Stimulated activated CD4-positive, alpha-beta T cell treated with anti-CD3 and anti-CD28 coated beads, Interleukin-15, amount 100 ng/mL, for 48 hours (primary cell): ENCODE measurements around the gene KLHDC10.
"Not testable (repeated sequence)": the region's sequence is repeated elsewhere in the genome, so short reads cannot be mapped to it uniquely, and the experiment has no call there.

ENCODE experiments used
- DNase-seq, 2 donors: peaks; one replicate each; pipeline ENCODE4 v3.0.0-alpha.2; 2020; ENCODE audit warnings: low read depth in 2 of 2

The KLHDC10 gene

DNA sequence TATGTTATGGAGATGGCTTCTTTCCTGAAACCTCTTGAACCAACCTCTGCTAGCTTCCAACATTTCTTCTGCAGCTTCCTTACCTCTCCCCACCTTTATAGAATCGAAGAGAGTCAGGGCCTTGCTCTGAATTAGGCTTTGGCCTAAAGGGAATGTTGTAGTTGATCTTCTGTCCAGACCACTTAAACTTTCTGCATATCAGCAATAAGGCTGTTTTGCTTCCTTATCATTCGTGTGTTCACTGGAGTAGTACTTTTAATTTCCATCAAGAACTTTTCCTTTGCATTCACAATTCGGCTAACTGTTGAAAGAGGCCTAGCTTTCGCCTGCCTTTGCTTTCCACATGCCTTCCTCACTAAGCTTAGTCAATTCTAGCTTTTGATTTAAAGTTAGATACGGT lies 48.0 kb downstream of the KLHDC10 start:
- DNase-seq: no peak

DNA sequence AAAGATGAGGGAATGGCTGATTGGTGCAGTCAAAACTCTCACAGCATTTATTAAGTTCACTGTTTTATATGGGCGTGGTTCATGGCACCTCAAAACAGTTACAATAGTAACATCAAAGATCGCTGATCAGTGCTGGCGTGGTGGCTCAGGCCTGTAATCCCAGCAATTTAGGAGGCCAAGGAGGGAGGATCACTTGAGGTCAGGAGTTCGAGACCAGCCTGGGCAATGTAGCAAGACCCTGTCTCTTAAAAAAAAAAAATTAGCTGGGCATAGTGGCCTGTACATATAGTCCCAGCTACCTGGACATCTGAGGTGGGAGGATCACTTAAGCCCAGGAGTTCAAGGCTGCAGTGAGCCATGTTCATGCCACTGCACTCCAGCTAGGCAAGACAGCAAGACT lies 48.5 kb downstream of the KLHDC10 start:
- no peak for DNase-seq

DNA sequence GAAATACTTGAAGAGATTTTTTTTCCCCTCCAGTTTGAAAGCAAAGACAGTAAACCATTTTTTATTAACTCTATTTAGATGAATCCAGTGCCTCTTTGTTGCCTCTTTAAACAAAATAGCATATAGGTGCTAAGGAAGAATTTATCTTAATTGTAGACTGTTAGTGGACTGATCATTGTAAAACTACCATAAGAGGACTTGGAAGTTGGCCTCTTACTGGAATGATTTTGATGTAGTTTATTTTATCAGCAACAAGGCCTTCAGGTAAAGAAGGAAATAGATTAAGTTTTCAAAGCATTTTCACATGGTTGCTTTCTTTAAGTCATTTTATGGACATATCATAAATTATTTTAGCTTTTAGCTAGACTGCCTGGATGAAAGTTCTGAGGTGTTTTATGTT lies 53.2 kb downstream of the KLHDC10 start:
- no peak for DNase-seq

DNA sequence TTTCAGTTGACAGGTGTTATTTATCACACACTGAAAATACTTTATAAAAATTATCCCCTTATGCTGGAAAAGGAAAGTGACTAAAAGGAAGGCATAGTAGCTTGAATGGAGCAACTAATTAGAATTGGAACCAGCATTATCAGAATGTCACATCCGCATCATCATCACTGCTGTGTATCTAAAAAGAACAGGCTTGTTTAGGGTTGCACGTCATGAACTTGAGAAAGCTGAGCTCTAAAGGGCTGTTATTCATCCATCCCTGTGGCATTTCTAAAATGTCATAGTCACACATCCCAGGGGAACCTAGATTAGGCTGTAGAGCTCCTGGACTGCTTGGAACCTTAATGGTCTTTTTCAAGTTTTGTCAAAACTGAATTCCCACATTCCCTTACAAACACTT lies 54.4 kb downstream of the KLHDC10 start:
- DNase-seq: no peak

DNA sequence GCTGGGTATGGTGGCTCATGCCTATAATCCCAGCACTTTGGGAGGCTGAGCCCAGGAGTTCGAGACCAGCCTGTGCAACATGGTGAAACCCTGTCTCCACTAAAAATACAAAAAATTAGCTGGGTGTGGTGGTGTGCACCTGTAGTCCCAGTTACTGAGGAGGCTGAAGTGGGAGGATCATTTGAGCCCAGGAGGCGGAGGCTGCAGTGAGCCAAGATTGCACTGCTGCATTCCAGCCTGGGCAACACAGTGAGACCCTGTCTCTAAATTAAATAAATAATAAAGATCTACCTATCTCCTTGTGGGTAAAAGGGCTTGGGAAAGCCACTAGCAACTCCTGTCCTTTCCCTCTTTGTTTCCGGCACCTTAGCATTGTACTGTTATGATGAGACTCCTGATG lies 56.5 kb downstream of the KLHDC10 start:
- DNase-seq: not testable (repeated sequence)

DNA sequence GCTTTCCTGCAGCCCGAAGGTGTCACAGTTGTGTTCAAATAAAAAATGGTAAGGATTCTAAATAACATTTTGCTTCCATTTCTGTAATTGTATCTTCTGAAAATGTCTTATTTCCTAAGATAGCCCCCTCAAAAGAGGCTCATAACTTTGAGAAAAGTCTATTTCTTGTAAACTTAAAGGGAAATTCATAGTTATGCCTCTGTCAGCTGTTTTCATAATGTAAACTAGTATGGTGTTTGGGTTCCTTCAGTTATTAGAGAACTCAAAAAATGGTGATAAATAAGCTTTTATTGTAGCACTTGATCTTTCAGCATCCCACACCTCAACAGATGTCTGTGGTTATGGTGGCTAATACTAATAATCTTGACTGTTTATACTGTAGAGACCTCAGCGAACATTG lies 57.1 kb downstream of the KLHDC10 start:
- no peak for DNase-seq

DNA sequence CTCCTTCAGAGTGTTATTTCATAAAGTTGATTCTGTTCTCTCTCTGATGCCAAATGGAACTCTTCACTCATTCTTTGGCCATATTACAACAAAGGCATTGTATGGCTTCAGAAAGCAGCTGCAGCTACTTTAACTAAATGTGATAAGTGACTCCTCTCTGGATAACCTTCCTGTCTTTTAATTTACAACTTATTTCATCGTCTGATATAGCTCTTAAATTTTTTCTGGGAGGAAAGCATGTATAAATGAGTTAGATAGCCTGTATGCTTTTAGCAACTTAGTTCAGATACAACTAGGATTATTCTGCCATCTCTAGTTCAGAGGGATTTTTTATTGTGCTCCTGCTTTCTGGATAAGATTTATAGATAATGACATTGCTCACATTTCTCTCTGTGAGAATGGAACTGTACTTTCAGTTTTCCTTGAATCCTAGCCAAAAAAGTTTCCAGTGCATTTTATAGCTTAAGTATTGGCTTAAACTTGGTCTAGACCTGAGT lies 57.5 kb downstream of the KLHDC10 start:
- DNase-seq: no peak

DNA sequence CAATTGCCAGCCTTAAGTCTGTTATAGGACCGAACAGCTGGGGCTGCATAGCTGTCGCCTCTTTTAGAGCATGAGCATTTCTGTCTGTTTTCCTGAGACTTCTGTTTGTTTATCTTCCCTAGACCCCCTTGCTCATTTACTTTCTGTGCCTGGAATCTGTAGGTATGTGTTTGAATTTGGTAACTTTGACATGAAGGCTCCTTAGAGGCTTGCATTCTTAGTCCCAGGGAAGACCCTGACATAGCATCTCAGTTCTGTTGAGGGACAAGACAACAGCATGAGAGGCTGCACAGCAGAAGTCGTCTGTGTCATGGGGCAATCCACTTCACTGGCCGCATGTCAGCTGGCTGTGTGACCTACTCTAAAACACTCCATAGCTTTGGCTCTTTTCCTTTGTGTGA lies 58.7 kb downstream of the KLHDC10 start:
- DNase-seq: no peak

DNA sequence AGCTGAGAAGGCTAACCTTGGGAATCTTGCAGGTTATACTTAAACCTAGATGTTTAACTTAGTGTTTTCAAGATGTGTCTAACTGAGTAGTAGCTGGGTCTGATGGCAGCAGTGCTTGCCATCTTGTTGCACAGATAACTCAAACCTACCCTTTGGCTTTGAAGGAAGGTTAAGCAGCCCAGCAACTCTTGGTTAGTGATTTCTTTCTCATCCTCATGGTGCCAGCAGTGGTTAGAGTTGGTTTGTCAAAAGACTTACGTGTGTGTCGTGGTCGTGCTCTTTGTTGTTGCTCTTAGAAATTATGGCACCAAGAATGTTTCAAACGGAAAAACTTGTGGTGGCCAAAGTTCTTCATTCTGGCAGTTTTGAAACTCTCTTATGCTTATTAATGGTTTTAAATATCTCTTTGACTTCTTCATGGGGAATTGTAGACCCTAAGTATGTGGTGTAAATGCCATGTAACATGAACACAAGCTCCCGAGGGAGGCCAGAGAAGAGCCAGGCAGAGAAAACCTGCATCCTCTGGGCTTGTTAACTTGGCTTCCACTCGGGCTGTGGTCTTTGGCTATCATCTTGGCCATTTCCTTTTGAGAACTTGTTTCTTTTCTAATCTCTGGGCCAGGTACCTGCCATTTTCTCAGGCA lies 61.0 kb downstream of the KLHDC10 start:
- no peak for DNase-seq

DNA sequence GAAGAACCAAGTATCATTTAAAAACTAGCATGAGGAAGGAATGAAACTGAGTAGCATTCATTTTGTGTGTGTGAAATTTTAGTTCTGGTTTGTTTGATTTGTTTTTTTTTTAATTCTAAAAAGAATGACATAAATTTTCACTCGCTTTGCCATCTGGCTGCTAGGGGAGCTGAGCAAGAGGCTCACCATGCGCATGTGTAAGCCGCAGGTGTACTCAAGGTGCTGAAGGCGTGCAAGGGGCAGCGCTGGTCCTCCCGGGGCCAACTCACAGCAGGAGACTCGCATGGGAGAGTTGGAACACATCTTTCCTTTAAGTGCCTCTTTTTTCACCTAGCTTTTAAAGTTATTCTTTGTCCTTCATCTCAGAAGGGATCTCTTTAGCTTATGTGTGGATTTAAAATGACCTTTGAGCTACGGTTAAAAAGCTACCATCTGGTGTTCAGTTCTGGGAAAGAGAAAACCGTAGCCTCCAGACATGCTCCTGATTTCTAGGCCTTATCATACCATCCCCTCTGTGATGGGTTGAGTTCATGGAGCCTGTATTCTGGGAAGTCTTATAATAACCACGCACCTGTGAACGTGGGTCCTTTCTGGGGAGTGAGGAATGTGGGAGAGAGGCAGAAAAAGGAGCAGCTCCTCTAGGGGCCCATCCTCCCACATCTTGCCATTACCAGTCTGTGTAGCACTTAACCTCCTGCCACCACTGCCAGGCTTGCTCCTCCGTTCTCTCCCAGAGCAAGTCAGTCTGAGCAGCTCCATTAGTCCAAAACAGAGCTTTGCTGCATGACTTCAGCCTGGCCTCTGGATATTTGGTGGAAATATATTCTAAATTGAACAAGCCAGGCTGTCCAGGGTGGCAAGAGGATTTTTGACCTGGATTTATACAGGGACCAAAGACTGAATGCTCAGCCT lies 61.9 kb downstream of the KLHDC10 start:
- DNase-seq: no peak

DNA sequence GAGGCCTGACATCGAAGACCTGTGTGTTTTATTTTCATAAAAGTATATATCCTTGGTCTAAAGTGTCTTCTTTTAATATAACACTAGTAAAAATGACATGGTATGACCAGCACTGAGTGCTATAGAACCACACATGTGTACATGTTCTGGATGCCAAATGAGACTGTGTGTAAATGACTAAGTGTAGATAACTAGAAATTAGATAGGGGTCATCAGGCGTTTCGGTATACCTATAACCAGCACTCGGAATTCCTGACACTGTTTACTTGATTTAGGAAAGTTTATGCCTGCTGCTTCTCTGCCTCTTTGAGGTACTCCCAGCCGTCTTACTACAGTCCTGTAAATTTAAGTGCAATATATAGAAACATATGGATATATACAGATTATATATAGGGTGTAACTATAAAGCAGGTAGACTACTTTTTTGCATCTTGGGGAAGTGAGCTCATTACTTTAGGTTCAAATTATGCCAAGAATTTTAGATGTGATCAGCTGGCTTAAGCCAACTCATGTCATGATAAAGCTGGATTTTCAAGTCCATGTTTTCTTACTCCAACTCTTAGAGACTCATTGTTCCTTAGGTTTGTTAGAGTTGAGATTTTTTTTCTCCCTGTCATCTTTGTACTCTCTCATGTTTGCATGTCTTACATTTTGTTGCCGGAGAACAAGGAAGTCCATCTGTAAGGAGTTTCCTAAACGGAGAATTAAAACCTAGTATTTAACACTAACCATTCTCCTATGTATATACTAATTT lies 62.9 kb downstream of the KLHDC10 start:
- no peak for DNase-seq

DNA sequence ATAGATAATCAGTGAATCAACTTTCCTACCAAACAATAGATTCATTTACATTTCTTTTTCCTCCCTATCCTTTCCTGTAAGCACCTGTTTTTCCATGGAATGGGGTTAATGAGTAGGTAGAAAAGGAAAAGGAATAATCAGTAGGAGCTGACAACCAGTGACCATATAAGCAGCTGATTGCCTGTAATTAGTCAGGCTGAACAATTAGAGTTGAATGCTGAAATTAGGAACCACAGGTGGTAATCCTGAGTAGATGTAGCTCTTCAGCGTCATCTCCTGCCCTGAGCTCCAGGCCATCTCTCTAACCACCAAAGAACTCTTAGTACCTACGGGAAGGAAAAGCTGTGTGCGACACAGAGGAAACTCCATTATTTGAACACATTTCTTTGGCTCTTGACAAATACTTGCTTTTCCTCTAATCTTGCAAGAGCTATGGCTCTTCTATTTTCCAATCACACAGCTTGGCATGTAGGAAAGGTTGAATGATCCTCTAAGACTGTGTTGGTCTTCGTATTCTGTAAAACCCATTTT lies 63.8 kb downstream of the KLHDC10 start:
- DNase-seq: no peak

DNA sequence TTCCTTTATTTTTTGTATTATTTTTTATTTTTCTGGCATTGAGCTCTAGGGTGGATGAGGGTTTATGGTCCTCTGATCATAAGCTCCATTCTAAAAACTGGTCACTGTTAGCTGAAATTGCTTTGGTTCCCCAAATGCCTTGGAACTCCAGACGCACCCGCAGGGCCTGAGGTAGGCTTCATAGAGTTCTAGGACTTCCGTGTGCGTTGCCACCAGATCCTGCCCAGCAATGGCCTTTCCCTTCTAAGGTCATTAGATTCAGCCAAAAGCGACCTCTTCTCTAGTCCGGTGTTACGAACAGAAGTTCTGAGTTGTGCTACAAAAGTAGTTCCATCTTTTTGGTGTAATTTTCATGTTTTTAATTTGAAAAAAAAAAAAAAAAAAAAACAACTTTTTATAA lies 64.4 kb downstream of the KLHDC10 start:
- DNase-seq: no peak

DNA sequence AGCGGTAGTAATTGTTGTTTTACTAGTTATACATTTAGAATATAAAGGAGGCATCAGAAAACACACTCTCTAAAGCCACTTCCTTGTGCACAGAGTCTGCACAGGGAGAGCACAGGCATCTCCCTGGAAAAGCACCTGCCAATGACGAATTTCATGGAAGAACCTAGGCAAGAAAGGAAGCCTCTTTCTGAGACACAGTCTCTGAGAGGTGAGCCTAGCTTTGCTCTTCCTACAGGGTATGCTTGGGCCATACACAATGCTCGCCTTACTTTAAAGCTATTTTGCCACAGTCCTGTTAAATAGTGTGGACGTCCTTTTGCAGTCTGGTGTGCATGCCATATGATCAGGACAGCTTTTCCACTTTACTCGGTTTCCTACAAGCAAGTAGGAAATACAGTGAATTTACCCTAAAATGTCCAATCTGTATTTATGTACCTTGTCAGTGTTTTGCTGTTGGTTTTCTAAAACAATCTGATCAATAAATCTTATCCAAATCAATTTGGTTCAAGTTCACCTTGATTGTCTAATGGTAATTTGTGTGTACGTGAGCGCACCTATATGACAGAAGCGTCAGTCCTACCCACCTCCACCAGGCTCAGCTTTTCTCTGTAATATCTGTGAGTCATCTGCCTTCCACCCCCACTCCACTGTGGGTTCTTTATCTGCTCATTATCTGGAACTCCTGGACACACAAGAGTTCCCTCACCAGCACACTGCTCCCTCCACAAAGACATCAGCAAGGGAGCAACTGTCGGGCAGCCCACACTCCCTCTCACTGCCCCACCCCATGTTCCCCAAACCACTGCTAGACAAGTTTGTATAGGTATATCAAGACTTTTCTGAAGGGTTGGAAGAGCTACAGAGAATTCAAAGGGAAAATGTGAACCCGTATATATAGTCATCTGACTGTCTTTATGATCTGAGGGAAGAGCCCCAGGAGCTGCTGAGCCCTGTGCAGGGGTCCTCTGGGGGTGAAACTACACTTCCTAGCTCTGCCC lies 65.2 kb downstream of the KLHDC10 start:
- DNase-seq: no peak

DNA sequence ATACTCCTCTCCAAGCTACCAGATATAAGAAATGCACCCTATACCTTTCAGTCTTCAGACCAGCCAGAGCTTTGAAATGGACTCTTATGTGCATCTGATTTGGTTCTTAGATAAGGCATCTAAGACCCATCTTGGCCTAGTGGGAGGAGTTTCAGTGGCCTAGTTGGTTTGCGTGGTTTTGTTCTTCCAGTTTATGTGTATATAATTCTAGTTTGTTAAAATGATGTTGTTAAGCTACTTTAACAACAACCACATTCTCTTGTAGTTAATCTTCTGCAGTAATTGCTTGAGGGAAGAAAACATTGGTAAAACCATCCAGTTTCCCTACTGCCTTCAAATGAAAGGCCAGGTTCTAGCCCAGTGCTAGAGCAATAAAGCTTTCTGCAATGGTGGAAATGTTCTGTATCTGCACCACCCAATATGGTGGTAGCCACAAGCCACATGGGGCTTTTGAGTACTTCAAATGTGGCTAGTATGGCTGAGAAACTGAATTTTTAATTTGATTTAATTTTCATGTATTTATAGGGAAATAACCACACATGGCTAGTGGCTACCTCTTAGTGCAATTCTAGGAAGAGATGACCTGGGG lies 66.3 kb downstream of the KLHDC10 start:
- DNase-seq: no peak

DNA sequence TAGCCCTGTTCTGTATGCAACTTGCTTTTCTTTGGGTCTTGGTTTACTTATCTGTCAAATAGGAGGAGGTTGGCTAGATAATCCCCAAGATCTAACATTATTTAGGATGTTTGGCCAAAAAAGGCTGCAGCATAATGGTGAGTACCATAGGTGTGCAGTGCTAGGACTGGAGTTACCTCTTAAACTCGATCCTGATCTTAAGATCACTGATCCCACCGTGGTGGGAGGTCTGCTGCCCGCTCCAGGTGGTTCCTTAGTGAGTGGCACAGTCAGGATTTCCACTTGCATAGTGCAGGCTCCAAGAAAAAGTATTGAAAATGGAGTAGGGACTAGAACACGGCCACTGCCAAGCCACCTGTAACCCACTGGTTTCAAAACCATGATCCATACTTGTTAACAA lies 66.9 kb downstream of the KLHDC10 start:
- DNase-seq: no peak

DNA sequence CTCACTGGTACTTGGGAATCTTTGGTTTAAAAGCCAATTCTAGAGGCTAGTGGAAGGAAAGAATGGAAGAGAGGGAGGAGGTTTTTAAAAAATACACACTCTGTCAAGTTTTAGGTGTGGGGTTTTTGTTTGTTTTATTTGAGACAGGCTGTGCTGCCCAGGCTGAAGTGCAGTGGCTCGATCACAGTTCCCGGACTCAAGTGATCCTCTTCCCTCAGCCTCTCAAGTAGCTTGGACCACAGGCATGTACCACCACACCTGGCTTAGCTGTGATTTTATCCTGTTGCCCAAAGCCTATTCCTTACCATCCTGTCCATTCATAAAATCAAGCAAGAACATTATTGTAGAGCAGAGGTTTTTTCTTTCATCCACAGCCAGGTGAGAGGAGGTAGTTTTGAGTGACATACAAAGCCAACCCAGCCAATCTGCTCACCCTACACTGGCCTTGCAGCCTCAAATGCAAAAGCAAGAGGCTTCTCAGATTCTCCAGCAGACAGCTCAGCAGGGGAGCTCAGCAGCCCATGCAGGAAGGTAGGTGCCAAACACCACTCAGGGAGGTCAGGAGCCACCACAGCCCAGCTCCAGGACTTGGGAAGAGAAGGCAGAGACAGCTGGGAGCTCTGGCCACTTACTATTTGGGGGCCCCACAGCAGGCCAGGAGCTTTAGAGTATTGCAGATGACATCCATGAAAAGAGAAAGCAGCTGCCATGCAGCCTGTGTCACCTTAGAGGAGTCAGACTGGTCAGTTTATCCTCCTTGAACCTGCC lies 69.0 kb downstream of the KLHDC10 start:
- no peak for DNase-seq

DNA sequence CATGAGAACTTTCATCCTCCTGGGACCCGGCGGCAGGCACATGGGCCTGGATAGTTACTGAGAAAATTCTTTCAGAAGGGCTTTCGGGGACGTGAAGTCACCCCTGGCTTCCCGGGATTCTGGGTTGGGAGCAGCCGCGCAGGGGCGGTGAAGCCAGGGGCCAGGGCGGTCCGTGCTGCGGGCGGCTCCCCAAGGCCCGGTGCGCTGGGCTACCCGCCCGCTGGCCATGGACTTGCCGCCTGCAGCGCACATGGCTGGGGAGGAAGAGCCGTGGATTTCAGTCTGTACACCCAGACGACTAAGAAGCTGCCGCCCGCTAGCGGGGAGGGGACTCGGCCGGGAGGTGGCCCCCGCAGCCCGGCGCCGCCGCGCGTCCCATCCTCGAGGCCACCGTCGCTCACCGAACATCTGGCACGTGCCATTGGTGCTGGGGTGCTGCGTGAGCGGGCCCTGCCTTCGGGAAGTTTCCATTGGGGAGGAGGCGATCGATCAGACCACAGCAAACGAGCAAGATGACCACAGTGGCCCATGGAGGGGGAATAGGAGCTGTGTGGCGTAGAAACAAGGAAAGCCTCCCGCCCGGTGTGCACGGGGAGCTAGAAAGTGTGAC lies 70.3 kb downstream of the KLHDC10 start:
- DNase-seq: no peak

DNA sequence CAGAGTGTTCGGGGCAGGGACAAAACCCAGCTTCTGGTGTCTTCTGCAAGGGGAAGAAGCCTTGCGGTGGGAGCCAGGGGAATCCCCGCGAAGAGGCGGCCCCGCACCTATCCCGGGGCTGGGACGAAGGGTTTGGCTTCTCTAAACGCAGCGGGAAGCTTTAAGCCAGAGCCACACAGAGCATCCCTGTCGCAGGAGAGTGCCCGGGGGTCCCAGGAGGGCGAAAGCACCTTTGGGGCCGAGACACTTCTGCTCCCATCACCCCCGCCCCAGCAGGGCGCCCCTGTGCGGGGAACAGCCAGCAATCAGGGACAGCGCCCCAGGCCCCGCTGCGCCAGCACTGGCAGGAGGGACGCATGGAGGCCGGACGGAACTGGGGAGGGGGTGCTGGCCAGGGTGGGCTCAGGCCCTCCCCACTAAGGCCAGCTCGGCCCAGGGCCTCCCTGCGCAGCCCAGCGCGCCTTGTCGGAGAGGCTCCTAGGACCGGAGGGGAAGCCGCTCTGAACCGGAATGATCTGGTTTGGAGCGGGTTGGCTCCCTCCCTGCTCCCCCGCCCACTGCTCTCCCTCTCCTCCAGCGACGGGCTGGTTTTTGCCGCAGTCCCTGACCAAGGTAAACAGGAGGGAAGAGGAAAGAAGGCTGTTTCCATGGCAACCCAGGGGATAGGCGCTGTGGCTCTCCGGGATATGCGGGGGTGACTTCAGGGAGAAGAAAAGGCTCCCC lies 71.0 kb downstream of the KLHDC10 start:
- no peak for DNase-seq
